MM.1S (cell line): Measurements from ENCODE around the gene SECISBP2.

Experiments
- CTCF ChIP-seq: fragments of 300-600 bp; sonication (generic); IDR thresholded peaks from 2 replicates; pipeline ENCODE4 v1.5.1; 2016; ENCODE audit warnings: antibody characterized with exemption, low read length, mixed read lengths
- EZH2 ChIP-seq: fragments of 300-600 bp; sonication (generic); optimal IDR thresholded peaks from 2 replicates; pipeline ENCODE3; 2017; ENCODE audit warnings: low read depth, mild to moderate bottlenecking, antibody characterized with exemption, low read length, mixed read lengths

- TF ChIP-seq CTCF (peak; percentile 63), EZH2 (no peak)
These were observed 39.1 kb upstream of the SECISBP2 start for GRCh38 chr9:89278997-89279739.
